HG02885 (cell line): ENCODE measurements around the gene MAPKAPK3.
"Not testable (repeated sequence)": the region's sequence is repeated elsewhere in the genome, so short reads cannot be mapped to it uniquely, and the experiment has no call there.

ENCODE experiments used
- ATAC-seq: cut with Tn5 transposase; IDR thresholded peaks from one replicate; pipeline ENCODE4 v1.9.1; 2021; ENCODE audit warnings: mild to moderate bottlenecking; ENCODE audit not compliant: unreplicated experiment, poor library complexity

The MAPKAPK3 gene

DNA sequence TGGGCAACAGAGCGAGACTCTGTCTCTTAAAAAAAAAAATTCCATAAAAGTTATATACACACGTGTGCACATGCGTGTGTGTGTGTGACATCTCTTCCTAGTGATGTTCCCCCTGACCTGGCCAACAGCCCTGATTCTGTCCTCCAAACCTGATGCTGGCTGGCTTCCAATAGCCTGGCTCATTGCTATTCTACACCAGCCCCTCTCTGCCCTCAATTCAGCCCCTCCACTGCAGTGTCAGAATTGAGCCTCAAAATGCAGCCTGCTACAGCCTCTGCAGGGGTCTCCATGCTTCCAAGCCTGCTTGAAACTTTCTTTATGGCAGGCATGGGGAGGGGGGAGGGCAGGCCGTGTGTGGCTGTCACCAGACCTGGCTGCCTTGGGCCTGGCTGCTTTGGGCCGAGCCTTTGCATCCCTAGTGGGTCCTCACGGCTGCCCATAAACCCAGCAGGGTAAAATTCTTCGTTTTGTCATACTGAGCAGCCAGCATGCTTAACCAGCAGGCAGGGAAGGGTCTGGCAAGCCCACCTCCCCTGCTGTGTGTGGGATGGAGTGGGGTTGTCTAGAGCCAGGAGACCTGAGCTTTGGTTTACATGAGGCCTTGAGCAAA is 35.1 kb downstream of the MAPKAPK3 start:
- no peak for ATAC-seq

GRCh38 chr3:50652709-50653108 is 35.8 kb downstream of the MAPKAPK3 start:
- ATAC-seq = no peak

GRCh38 chr3:50653937-50654595 is 37.1 kb downstream of the MAPKAPK3 start:
- ATAC-seq = no peak

DNA sequence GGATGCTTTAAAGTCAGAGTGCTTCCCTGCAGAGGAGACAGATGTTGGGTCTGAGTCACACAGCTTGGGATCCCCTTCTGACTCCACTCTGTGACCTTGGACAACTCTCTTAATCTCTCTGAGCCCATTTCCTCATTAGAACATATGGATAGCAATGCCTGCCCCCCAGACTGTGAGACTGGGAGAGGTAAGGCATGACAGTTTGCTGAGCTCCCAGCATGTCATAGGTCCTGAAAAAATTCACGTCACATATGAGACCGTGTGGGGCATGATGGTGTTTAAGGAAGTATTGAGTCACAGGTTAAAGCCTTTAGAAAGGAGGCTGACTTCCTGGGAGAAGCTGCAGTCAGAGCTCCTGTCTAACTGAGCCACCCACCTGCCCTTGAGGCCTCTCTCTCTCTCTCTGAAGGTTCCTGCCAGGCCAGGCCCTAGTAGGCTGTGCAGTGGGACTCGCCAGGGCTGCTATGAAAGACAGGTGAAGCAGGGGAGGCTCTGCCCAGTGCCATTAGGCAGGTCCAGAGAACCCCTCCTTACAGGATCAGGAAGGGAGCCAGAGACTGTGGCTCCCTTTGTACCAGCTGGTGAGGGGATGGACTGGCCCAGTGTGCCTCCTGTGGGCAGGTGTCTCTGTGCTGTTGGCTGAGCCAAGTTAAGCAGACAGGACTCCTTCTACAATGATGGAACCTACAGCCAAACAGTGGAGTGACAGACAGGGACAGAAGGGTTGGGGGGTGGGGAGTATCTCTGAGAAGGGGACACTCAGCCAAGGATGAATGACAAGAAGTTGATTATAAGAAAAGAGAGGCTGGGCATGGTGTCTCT is 38.3 kb downstream of the MAPKAPK3 start:
- no peak for ATAC-seq

DNA sequence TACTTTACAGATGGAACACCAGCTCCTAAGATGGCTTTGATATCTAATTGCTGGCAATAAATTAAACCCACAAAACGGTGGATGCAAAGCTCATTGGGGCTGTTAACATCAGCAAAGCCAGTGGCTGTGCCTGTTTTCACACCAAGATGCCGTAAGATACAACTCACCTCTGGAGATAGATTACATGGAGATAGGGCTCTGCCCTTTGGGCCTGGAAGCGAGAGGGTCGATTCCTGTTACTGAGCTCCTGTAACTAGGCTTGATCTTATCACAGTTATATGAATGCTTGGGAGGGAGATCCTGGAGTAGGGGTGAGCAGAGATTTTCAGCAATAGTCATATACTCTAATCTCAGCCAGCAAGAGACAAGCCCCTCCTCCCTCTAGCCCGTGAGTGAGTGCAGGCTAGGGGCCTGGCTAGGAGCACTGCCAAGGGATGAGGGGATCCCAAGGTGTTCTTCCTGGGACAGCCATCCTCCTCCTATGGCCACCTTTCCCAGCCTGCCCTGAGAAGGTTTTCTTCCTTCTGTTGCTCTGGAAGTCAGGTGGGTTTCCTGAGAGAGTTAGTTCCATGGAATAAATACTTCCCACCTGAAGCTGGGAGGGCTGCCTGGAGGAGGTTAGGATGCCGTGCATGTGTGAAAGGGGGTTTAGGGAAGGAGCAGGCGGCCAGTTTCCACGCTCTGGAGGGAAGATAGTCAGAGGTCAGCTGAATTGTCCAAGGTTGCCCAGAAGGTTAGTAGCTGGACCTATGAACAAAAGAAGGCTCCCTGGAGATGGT is 39.7 kb downstream of the MAPKAPK3 start:
- ATAC-seq = no peak

DNA sequence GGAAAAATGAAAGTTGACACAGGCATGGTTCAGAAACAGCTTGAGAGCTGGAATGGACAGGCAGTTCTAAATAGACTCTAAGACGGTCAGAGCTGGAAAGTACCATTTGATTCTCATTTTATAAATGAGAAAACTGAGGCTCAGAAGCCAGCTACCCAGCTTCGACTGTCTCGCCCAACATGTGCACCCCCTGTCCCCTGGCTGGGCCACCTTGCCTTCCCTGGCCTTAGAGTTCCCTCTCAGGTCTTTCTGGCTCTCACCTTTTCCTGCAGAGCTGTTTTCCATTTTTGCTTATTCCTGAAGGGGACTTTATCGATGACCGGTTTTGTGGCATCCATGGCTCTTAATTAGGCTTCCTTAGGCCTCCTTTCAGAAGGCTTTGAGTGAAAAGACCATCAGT is 40.5 kb downstream of the MAPKAPK3 start:
- no peak for ATAC-seq

GRCh38 chr3:50657816-50658215 is 40.9 kb downstream of the MAPKAPK3 start:
- no peak for ATAC-seq

DNA sequence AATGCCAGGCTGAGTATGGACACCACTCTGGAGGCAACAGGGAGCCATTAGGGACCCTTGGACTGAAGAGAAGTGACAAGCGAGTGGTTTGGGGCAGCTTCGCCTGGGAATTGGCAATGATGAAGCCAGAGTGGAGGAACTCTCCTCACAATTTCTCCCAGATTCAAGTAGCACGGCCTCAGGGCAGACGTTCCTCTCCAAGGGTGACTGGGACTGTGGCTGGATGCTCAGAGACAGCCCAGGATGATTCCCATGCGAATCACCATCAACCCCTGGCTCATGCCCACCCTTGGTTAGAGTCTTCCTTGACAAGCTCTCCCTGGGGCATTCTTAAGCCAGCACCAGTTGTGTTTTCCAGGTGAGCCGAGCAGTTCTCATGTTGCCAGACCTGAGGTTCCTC is 41.5 kb downstream of the MAPKAPK3 start:
- no peak for ATAC-seq

DNA sequence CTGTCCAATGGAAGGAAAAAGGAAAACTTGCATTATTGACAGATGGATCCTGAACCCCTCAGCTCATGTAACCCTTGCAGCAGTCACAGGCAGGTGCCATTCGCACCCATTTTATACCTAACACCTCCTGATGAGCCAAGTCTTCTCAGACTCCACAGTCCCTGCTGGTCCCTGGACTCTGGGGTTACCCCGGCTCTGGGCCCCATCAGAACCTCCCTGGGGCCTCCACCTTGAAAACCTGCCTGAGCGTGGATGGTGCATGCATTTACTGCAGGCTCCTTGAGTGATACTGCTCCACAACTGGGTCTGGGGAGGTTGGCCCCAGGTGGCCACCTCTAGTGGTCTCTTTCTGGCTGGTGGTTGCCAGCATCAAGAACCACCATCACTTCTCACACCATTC is 41.9 kb downstream of the MAPKAPK3 start:
- ATAC-seq = no peak

GRCh38 chr3:50660386-50660785 is 43.4 kb downstream of the MAPKAPK3 start:
- ATAC-seq = no peak

DNA sequence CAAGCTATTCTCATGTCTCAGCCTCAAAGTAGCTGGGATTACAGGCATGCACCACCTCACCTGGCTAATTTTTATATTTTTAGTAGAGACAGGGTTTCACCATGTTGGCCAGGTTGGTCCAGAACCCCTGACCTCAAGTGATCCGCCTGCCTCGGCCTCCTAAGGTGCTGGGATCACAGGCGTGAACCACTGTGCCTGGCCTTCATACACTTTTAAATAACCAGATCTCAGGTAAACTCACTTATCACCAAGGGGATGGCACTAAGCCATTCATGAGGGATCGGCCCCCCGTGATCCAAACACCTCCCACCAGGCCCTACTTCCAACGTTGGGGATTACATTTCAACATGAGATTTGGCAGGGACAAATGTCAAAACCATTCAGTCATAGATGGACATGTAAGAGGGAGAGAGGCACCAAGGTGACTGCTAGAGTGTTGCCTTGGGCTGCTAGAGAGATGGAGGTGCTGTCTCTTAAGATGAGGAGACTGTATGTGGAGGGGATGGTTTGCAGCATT is 44.4 kb downstream of the MAPKAPK3 start:
- no peak for ATAC-seq

GRCh38 chr3:50662408-50662807 is 45.5 kb downstream of the MAPKAPK3 start:
- no peak for ATAC-seq

- ATAC-seq = no peak
Observed at GRCh38 chr3:50665081-50665840, 48.3 kb downstream of the MAPKAPK3 start.

DNA sequence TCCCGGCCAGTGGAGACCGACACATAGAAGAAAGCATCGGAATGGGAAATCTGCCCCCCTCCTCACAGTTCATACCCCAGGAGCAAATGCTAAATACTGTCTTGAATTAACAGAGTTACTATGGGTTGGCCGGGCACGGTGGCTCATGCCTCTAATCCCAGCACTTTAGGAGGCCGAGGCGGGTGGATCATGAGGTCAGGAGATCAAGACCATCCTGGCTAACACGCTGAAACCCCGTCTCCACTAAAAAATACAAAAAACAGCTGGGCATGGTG is 48.8 kb downstream of the MAPKAPK3 start:
- ATAC-seq = not testable (repeated sequence)

GRCh38 chr3:50666837-50667236 is 49.9 kb downstream of the MAPKAPK3 start:
- ATAC-seq = no peak

GRCh38 chr3:50671331-50671730 is 54.4 kb downstream of the MAPKAPK3 start:
- ATAC-seq = no peak

DNA sequence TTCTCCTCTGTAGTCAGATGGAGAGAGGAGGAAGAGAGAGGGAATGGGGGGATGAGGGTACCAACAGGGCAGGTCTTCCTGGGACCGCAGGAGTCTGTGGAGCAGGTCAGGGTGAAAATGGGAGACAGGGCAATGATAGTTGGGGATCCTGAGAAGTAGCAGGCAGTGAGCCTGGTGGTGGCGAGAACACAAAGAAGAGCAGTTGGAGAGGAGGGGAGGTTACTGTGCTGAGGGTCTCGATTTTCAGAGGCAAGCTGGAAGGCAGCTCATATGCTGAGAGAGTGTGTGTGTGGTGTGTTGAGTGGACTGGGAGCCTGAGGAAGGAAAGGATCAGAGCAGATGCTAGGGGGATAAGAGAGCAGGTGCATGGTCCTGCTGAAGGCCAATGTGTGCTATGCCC is 55.7 kb downstream of the MAPKAPK3 start:
- ATAC-seq = no peak

- ATAC-seq = no peak
Observed at GRCh38 chr3:50673931-50674330, 57.0 kb downstream of the MAPKAPK3 start.

DNA sequence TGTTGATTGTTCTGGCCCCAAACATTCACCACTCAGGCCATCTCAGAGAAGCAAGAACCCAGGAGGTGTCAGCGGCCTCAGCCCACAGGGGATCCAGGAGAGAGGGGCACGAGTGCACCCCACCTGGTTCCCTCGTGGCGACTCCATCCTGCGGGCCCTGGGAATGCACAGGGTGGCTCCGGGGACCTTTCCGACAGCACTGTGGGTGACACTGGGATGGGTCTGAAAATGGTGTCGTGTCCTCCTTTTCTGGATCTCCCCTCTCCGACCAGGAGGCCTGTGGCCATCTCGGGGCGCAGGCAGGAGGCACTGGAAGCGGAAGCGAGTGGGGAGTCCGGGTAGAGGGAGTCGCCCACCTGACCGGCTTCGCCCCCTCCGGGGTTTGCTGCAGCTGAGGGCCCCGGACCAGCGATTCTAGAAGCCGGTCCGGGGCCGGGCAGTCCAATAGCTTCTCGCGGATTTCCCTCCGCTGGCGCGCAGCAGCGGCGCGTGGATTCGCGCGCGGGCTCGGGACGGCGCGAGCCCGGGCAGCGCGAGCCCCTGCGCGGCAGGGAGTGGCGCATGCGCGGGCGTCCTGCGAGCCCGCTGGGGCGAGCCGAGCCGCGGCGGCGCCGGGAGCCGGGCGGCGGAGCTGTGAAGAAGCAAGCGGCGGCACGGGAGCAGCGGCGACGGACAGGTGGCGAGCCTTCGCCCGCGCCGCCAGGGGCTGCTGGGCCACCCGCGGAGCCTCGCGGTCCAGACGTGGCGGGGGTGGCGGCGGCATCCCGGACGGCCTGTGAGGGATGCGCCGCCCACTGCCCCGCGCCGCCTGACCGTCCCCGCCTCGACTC is 57.6 kb downstream of the MAPKAPK3 start, which contains the start of gene DOCK3:
DOCK3 (plus strand) TSS at position 579 of the 830 bp plus-strand sequence. CDS start 337 bp downstream, outside the sequence.
- ATAC-seq = peak; percentile 82
